K562 (cell line): ENCODE data around the gene PUS10. TPM values are rescaled to one million over a fixed set of nuclear protein-coding genes. Genes with fewer than 3 reads are reported as not detected.

Experiments
- ASH1L ChIP-seq: fragments of 450-650 bp; IDR thresholded peaks from 2 replicates; pipeline ENCODE4 v1.6.1; 2018; ENCODE audit warnings: borderline replicate concordance, mild to moderate bottlenecking, low read depth; ENCODE audit not compliant: partially characterized antibody
- ATF7 ChIP-seq: fragments of 450-650 bp; IDR thresholded peaks from 2 replicates; pipeline ENCODE4 v1.7.1; 2014; ENCODE audit warnings: mild to moderate bottlenecking, moderate library complexity
- CREM ChIP-seq: IDR thresholded peaks from 2 replicates; pipeline ENCODE4 v1.6.1; 2014; ENCODE audit warnings: antibody characterized with exemption, low read depth
- ELF2 ChIP-seq: fragments of 250-450 bp; sonication (Bioruptor Pico); IDR thresholded peaks from 2 replicates; pipeline ENCODE4 v1.5.0; 2021; ENCODE audit warnings: mild to moderate bottlenecking
- HCFC1 ChIP-seq: IDR thresholded peaks from 2 replicates; pipeline ENCODE4 v1.6.1; 2012; ENCODE audit warnings: low read depth, low read length, improper control_type of control experiment
- KLF1 ChIP-seq: fragments of 450-650 bp; IDR thresholded peaks from 2 replicates; pipeline ENCODE4 v1.6.1; 2016; ENCODE audit warnings: missing genetic modification characterization, missing compliant biosample characterization
- MAX ChIP-seq: sonication (generic); formaldehyde crosslinking; IDR thresholded peaks from 2 replicates; pipeline ENCODE4 v1.9.0; 2022; ENCODE audit warnings: mild to moderate bottlenecking, missing genetic modification reagents
- MIER1 ChIP-seq: fragments of 450-650 bp; IDR thresholded peaks from 2 replicates; pipeline ENCODE4 v1.6.1; 2016; ENCODE audit warnings: antibody characterized with exemption, mild to moderate bottlenecking, low read depth
- MTA1 ChIP-seq: fragments of 450-650 bp; IDR thresholded peaks from 2 replicates; pipeline ENCODE4 v1.6.1; 2017; ENCODE audit warnings: borderline replicate concordance
- MYNN ChIP-seq, 2 experiments: sonication (generic); formaldehyde crosslinking in 1 of 2; IDR thresholded peaks; 2 replicates each; pipeline versions ENCODE4 v1.5.0 to v1.6.1; 2016 to 2020; ENCODE audit warnings: antibody characterized with exemption in 1 of 2, missing genetic modification reagents in 1 of 2
- NCOA6 ChIP-seq: fragments of 450-650 bp; IDR thresholded peaks from 2 replicates; pipeline ENCODE4 v1.6.1; 2017; ENCODE audit warnings: mild to moderate bottlenecking
- NR2C2 ChIP-seq, 2 experiments: fragments of 200-800 bp in 1 of 2; sonication (Bioruptor generic) in 1 of 2; sonication (generic) in 1 of 2; formaldehyde crosslinking in 1 of 2; IDR thresholded peaks; 2 replicates each; pipeline versions ENCODE4 v1.6.1 to v1.8.0; 2016 to 2022; ENCODE audit warnings: mild to moderate bottlenecking in 1 of 2, missing compliant biosample characterization in 1 of 2, missing genetic modification characterization in 1 of 2, missing genetic modification reagents in 1 of 2
- NR4A1 ChIP-seq, 2 experiments: fragments of 250-450 bp in 1 of 2; fragments of 450-650 bp in 1 of 2; sonication (Bioruptor Pico) in 1 of 2; IDR thresholded peaks; 2 replicates each; pipeline versions ENCODE4 v1.4.0 to v1.6.1; 2016 to 2020; ENCODE audit warnings: mild to moderate bottlenecking in 2 of 2, missing compliant biosample characterization in 1 of 2, missing genetic modification characterization in 1 of 2, moderate library complexity in 1 of 2
- PML ChIP-seq: IDR thresholded peaks from 2 replicates; pipeline ENCODE4 v1.6.1; 2012; ENCODE audit warnings: low read length, inconsistent platforms
- POLR2AphosphoS2 ChIP-seq: IDR thresholded peaks from 2 replicates; pipeline ENCODE4 v1.6.1; 2012; ENCODE audit warnings: low read length, improper control_type of control experiment
- RAD21 ChIP-seq, 2 experiments: fragments of 250-450 bp in 1 of 2; fragments of 450-650 bp in 1 of 2; sonication (Bioruptor Pico) in 1 of 2; formaldehyde crosslinking in 1 of 2; IDR thresholded peaks in 1 of 2; conservative IDR thresholded peaks in 1 of 2; 2 replicates each; pipeline versions ENCODE4 v1.4.0 to v1.8.0; 2020 to 2022; ENCODE audit warnings: mild to moderate bottlenecking in 2 of 2, moderate library complexity in 1 of 2
- RBM39 ChIP-seq: fragments of 200-400 bp; formaldehyde crosslinking; optimal IDR thresholded peaks from 2 replicates; pipeline ENCODE3; 2018; ENCODE audit warnings: low read depth, low read length
- SLC30A9 ChIP-seq: fragments of 250-450 bp; sonication (Bioruptor Pico); IDR thresholded peaks from 2 replicates; pipeline ENCODE4 v1.8.0; 2022; ENCODE audit warnings: mild to moderate bottlenecking, moderate library complexity
- SMAD1 ChIP-seq: fragments of 150-350 bp; IDR thresholded peaks from 2 replicates; pipeline ENCODE4 v1.6.1; 2014; ENCODE audit warnings: low read length, low read depth; ENCODE audit not compliant: partially characterized antibody
- SMARCA4 ChIP-seq: fragments of 450-650 bp; IDR thresholded peaks from 2 replicates; pipeline ENCODE4 v1.6.1; 2016
- TBL1XR1 ChIP-seq, 2 experiments: IDR thresholded peaks; 2 replicates each; pipeline ENCODE4 v1.6.1; 2012; ENCODE audit warnings: improper control_type of control experiment in 2 of 2, low read length in 2 of 2, mild to moderate bottlenecking in 1 of 2
- ZC3H11A ChIP-seq: IDR thresholded peaks from 2 replicates; pipeline ENCODE4 v1.6.1; 2012; ENCODE audit warnings: low read depth, low read length, improper control_type of control experiment
- ZNF146 ChIP-seq: IDR thresholded peaks from one replicate; pipeline ENCODE4 v1.6.1; 2018; ENCODE audit warnings: missing compliant biosample characterization; ENCODE audit not compliant: unreplicated experiment
- ZNF212 ChIP-seq: fragments of 450-650 bp; formaldehyde crosslinking; IDR thresholded peaks from 2 replicates; pipeline ENCODE4 v1.4.0; 2020; ENCODE audit warnings: mild to moderate bottlenecking
- ZNF316 ChIP-seq: fragments of 450-650 bp; IDR thresholded peaks from 2 replicates; pipeline ENCODE4 v1.6.1; 2016
- ZNF324 ChIP-seq: fragments of 250-450 bp; sonication (Bioruptor Pico); IDR thresholded peaks from 2 replicates; pipeline ENCODE4 v1.4.0; 2020; ENCODE audit warnings: mild to moderate bottlenecking
- ZNF384 ChIP-seq: IDR thresholded peaks from 2 replicates; pipeline ENCODE4 v1.6.1; 2012; ENCODE audit warnings: low read depth, low read length, improper control_type of control experiment
- polyA plus RNA-seq, 8 experiments: library from polyadenylated mRNA; depleted of rRNA in 4 of 8; stranded (reverse) in 5 of 8; unstranded in 3 of 8; fragments of >200 nt; fragmentation: Nextera tagmentation in 2 of 8; fragmentation: Illumina TruSeq in 1 of 8; extraction: Ambion mirVana in 2 of 8; extraction: Trizol in 1 of 8; gene quantifications; 2 replicates each; pipeline versions ENCODE4 v1.2.1 to v1.2.3, GENCODE V29; 2011 to 2014; ENCODE audit warnings: inconsistent platforms in 1 of 8, missing spikeins in 1 of 8
- total RNA-seq, 7 experiments: library from RNA; depleted of rRNA in 6 of 7; stranded (reverse); fragments of >200 nt in 6 of 7; fragmentation: Illumina TruSeq in 2 of 7; extraction: Trizol in 2 of 7; gene quantifications; 2 replicates each; pipeline versions ENCODE4 v1.2.1 to v1.2.3, GENCODE V29; 2011 to 2021; ENCODE audit warnings: low replicate concordance in 1 of 7
- TF ChIP-seq, protein P1 (sequence below): fragments of 150-350 bp; conservative IDR thresholded peaks from 2 replicates; pipeline ENCODE4 v1.6.1; 2014; ENCODE audit warnings: low read length

PUS10 gene
- total and polyA plus RNA-seq, 9 of the 15 experiments (the other 6 are each of a cell fraction or from before 2014, with no cell fraction given): 5.0 to 10.7 (median 7.6) TPM

DNA sequence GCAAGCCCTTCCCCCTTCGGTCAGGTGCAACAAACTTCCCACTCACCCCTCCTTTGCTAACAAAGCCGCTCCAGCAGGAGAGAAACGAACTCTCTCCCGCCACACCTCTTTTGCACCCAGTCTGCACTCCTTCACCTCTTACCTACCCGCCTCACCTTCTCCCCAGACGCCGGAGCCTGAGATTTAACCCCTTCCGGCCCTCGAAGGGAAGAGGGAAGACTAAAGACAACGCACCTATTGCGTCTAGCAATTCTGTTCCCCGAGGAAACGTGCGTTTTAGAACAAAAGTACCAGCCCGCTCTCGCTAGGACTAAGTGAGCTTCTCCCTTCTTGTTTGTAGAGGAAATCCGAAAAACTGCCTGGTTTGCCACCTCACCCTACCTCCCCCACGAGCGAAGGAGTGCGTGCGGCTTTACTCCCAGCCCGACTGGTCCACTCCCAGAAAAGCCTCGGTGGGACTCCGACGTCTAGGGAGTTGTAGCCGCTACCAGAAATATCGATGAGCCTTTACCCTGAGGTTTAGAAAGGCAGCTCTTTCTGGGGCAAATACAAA, 976 bp downstream of the PUS10 start (continued):
- TF ChIP-seq ELF2 (peak; percentile 78), NR2C2 (CRISPR knock-in tag; IDR thresholded peaks at IDR 0.05) (no peak; the same call in 1 of the 2 replicates), NR2C2 (tag; IDR thresholded peaks at IDR 0.05) (peak; percentile 73), ZNF316 (0 out of 2 replicates have a peak, but pooled peaks have one; percentile 10), ZNF324 (CRISPR knock-in tag) (0 out of 2 replicates have a peak, but pooled peaks have one; percentile 31), TBL1XR1 (IDR thresholded peaks at IDR 0.05; ENCODE audit: low read length in 2 of 2) (peak in 1 of 2 experiments; percentile 58; a peak in 2 of 4 replicates), ZNF146 (CRISPR knock-in tag) (no peak), POLR2AphosphoS2 (no peak), SMAD1 (no peak), NCOA6 (peak; percentile 78), ATF7 (peak; percentile 73; the same call in 1 of the 2 replicates), MTA1 (0 out of 2 replicates have a peak, but pooled peaks have one; percentile 51), KLF1 (tag) (0 out of 2 replicates have a peak, but pooled peaks have one; percentile 37), PML (peak; percentile 58), CREM (peak; percentile 63), ASH1L (peak; percentile 52), ZNF212 (CRISPR knock-in tag) (no peak), HCFC1 (peak; percentile 84), ZNF384 (no peak), NR4A1 (CRISPR knock-in tag; IDR thresholded peaks at IDR 0.05) (no peak), NR4A1 (tag; IDR thresholded peaks at IDR 0.05) (peak; percentile 49; the same call in 1 of the 2 replicates), RBM39 (peak; percentile 79), SMARCA4 (peak; percentile 48; the same call in 1 of the 2 replicates), MYNN (IDR thresholded peaks at IDR 0.05) (0 out of 2 replicates have a peak, but pooled peaks have one; percentile 24), MYNN (CRISPR knock-in tag; IDR thresholded peaks at IDR 0.05) (no peak), MIER1 (peak; percentile 52; the same call in 1 of the 2 replicates), ZC3H11A (0 out of 2 replicates have a peak, but pooled peaks have one; percentile 44), SLC30A9 (no peak), RAD21 (CRISPR knock-in tag; conservative IDR thresholded peaks at IDR 0.05 in 1 of 2, IDR thresholded peaks at IDR 0.05 in 1 of 2) (peak in 1 of 2 experiments; percentile 9; a peak in 2 of 4 replicates), MAX (no peak)
- TF ChIP-seq, protein P1, sequence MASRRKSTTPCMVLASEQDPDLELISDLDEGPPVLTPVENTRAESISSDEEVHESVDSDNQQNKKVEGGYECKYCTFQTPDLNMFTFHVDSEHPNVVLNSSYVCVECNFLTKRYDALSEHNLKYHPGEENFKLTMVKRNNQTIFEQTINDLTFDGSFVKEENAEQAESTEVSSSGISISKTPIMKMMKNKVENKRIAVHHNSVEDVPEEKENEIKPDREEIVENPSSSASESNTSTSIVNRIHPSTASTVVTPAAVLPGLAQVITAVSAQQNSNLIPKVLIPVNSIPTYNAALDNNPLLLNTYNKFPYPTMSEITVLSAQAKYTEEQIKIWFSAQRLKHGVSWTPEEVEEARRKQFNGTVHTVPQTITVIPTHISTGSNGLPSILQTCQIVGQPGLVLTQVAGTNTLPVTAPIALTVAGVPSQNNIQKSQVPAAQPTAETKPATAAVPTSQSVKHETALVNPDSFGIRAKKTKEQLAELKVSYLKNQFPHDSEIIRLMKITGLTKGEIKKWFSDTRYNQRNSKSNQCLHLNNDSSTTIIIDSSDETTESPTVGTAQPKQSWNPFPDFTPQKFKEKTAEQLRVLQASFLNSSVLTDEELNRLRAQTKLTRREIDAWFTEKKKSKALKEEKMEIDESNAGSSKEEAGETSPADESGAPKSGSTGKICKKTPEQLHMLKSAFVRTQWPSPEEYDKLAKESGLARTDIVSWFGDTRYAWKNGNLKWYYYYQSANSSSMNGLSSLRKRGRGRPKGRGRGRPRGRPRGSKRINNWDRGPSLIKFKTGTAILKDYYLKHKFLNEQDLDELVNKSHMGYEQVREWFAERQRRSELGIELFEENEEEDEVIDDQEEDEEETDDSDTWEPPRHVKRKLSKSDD: 0 out of 2 replicates have a peak, but pooled peaks have one; percentile 31
